A172 (cell line): Measurements from ENCODE around the gene ITM2C. TPM values are rescaled to one million over a fixed set of nuclear protein-coding genes. Genes with fewer than 3 reads are reported as not detected.

Experiments used
- DNase-seq: peaks from one replicate; pipeline ENCODE4 v3.0.0-alpha.2; 2015; ENCODE audit warnings: low spot score
- total RNA-seq: library from RNA; depleted of rRNA; stranded (reverse); fragments of >200 nt; shearing (Covaris generic); gene quantifications from 2 replicates; pipeline ENCODE4 v1.2.3, GENCODE V29; 2014

The ITM2C gene
- total RNA-seq, 1 experiment from 2014 or later, result 53.4 TPM

DNA sequence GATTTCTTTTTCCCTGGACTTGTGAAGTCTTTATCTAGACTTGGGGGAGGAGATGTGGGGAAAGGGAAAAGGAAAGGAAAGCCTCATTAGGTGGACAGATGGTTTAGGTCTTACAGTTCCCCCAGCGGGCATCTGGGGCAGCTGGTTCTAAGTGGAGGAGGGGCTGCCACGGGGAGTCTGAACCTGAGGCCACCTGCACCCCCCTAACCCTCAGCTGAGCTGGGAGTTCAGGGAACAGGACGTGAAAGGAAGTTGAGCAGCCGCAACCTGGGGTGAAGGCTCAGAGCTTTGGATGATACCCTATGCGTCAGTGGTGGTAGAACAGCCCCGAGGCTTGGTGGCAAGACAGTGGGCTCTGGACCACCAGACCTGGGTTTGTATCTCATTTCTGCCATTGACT, 26.8 kb downstream of the ITM2C start:
- no peak for DNase-seq

GRCh38 chr2:230893338-230893737, 28.6 kb downstream of the ITM2C start:
- DNase-seq, result no peak

DNA sequence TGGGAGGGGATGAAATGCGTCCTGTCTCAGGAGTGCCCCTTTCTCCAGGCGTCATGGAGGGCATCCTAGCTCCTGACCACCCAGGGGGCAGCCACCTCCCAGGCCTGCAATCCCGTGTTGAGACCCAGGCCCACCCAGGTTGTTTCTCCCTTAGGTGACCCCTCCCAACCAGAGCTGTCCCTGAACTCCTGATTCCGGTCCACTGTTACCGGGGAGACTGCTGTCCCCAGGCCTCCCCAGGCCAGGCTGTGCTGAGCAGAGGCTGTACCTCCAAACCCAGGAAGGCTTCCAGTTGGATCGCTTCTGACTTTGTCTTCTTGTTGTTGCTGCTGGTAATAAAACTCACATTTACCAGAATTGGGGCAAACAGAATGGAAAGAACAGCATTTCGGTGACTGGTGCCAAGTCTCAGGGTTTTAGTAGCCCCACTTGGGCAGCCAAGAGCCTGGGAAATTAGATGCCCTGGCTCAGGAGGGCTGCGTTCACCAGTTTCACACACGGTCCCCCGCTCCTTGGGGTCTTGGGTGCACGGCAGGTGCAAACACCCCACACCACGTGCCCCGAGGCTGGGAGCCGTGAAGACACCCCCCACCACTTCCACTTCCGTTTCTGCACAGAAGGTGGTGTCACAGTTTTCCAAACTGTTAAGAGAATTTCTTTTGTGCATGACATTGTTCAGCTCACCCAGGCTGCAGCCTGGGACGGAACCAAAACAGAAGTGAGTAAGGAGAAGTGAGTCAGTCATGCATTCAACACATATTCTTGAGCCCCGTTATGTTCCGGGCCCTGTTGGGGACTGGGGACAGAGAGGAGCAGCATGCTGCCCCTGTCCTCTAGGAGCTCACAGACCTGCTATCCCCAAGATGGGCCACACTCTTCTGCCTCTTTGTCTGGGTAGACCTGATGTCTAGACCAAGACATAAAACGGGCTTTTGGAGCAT, 29.4 kb downstream of the ITM2C start:
- DNase-seq, result no peak

DNA sequence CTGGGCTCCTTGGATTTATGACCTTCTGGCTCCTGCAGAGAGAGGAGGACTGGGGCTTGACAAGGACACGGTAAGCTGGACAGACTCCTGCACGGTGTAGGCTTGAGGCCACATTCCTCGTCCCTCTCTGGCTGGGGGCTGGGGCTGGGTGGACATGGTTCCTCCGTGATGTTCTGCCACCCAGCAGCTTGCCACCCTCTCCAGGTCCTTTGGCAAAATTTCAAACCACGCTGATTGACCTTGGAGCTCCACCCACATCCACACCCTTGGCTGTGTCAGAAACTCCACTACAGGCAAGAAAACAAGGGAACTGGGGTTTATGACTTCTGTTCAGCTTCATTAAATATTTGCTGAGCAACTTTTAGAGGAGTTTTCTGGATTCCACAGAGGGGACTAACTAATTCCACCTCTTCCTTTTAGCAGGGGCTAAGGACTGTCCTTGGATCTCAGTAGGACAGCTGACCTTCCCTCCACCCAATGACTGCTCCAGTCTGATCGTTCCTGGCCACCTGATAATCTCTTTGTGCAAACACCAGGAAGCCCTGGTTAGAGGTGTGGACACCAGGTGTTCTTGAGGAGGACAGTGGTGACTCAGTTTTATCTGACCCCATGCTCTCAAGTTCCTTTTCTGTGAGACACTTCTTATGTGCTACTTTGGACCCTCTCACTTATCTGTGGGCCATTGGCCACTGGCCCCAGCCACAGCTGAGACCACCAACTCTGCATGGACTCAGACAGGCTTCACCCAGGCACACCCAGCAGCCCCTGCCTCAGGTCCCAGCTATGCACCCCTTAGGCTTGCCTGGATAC, 31.0 kb downstream of the ITM2C start:
- DNase-seq, result no peak

DNA sequence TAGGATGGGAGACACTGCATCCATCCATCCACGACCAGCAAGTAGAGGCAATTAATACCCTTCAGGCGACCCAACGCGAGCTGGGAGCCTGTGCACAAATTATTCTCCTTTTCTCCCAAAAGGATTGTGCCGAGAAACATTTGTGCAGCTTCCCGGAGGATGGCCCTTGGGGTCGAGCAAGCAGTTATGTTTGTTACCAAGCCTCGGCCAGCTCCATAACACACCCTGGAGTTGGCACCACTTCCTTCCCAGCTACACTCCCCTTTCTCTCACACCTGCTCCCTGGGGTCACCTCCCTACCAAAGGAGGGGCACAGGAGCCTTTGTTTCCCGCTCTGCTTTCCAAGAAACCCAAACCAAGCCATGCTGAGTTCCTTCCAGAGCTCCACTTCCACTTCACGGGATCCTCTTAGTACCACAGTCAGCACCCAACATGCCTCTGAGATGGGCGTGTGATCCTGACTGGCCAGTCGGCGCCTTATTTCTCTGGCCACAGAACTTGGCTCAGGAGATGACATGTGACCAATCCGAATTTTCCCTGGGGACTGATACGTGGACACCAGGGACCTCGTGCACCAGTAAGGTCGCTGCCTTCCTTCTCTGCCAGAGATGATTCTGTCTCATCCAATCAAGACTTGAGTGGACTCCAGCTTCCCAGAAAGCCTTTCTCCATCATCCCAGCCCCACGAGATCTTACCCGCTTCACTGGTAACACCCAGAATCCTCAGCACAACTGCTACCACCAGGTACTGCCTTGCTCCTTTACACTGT, 31.8 kb downstream of the ITM2C start:
- DNase-seq, result no peak

DNA sequence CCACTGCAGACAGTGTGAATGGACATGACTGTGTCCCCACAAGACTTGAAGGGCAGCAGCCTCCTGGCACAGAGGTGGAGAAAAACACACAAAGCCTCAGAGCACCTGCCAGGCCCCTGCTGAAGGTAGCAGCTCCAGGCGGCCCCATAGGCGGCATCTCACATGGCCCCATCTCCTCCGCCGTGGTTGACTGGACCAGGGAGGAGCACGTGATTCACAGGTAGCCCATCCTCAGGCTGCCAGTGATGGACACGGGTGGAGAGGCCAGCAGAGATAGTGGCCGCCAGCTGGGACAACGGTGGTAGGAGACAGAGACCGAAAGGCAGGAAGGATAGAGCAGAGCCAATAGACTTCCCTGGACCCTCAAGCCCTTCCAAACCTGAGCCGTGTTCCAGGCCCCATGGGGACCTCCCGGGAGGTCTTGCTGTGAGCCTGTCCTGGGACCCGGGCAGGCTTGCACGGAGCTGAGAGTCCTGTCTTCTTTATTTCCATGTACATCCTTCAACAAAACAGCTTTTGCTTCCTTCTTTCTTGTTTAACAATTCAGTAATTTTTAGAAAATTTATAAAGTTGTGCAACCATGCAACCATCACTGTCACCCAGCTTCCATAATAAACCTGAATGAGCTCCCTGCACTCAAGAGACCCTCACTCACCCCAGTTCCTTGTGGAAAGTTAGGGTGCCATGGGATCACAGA, 33.4 kb downstream of the ITM2C start:
- DNase-seq, result no peak

DNA sequence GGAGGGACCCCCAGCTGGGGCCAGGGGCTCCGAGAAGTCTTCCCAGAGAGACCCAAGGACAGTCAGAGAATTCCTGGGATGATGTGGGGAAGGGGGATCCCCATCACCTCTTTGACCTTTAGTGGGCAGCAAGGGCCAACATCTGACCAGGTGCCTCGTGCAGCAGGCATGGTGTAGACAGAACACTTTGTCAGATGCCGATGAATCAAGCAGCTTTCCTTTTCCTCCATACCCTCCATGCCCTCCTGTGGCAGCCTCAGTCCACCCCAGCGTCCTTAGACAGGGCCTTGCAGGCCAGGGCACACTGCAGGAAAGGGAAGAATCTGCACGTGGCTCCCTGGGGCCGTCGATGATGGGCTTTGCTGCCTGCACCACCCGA, 34.0 kb downstream of the ITM2C start:
- no peak for DNase-seq

DNA sequence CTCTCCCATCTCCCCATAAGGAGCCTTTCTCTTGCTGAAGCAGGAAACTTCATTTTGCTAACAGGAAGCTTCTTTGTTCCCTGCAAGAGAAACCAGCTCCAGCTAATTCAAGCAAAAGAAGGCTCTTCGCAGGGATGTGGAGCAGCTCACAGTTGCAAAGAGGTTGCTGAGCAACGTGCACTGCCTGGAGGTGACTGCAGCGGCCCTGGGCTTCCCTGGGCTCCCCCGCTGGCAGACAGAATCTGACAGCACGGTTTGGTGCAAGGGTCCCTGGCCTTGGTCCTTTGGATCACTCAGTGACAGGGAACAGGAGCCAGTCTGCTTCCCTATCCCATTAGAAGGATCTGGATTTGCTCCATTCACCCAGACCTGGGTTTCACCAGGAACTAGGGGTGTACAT, 34.5 kb downstream of the ITM2C start:
- no peak for DNase-seq

DNA sequence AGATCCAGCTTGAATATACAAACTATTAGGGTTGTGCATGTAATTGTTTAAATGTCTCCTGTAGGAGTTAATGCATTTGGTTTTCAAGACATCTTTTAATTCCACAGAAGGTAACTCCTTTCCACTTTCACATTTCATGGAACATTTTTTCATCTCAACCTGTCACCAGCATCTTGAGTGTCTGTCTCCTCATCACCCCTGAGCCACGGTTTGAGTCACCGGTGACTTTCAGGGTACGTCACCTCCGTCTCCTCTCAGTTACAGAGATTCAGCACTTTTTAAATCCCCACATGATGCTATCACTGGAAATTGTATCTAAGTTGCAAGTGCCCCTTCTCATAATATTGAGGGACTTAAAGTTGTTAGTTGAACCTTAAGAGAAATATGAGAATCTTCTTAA, 35.0 kb downstream of the ITM2C start:
- DNase-seq, result no peak

DNA sequence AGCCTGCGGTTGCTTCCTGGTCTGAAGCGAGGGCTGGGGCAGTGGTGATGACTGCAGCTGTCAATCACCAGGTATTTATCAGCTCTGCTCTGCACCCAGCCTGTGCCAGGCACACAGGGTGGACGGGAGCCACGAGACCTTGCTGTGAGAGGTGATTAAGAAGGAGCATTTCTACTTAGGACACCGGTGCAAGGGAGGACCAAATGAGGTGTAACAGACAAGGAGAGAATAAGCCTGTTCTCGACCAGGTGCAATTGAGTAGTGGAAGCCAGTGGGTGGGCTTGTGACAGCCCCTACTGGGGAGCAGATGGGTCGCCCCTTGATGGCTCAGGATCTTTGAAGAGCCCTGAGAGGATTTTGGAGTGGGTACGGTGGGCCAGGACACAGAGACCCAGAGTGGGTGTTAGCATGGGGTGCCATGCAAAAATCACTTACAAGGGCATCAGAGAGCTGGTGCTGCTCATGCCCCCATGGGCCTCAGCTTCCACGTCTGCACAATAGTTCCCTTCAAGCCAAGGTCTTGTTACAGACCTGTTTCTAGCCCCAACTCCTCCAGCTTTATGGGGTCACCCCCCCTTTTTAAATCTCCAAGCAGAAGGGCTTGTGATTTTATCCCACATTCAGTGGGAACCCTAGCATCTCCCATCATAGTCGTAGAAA, 35.7 kb downstream of the ITM2C start:
- no peak for DNase-seq

GRCh38 chr2:230901006-230901405, 36.3 kb downstream of the ITM2C start:
- DNase-seq, result no peak

DNA sequence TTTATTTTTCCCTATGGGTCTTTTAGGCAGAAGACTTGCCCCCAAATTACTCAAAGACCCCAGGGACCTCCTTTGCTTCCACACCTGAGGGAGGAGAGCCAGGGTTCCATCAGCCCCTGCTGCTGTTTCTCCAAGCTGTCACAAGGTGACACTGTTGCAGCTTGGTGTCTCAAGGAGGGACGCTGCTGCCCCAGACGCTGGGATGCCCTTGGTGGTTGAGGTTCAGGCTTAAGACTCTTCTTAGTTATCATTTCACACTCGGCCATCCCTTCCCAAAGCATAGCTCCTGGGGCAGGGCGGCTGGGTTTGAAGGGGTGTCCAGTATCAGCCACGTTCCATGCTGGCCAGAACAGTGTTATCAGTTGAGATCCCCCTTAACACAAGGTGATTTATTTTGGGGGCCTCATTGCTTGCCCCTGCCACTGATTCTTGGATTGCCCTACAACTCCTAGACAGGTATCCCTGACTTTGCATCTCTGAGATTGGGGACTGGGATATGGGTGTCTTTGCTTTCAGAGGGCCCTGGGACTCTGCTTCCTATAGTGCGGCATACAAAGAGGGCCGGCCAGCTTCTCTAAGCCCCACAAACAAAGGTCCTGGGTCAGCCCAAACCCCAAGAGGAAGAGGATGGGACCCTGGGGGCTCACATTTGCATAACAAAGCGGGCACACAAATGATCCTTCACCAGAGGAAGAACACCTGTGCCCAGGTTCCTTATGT, 37.6 kb downstream of the ITM2C start:
- DNase-seq, result peak; percentile 70

DNA sequence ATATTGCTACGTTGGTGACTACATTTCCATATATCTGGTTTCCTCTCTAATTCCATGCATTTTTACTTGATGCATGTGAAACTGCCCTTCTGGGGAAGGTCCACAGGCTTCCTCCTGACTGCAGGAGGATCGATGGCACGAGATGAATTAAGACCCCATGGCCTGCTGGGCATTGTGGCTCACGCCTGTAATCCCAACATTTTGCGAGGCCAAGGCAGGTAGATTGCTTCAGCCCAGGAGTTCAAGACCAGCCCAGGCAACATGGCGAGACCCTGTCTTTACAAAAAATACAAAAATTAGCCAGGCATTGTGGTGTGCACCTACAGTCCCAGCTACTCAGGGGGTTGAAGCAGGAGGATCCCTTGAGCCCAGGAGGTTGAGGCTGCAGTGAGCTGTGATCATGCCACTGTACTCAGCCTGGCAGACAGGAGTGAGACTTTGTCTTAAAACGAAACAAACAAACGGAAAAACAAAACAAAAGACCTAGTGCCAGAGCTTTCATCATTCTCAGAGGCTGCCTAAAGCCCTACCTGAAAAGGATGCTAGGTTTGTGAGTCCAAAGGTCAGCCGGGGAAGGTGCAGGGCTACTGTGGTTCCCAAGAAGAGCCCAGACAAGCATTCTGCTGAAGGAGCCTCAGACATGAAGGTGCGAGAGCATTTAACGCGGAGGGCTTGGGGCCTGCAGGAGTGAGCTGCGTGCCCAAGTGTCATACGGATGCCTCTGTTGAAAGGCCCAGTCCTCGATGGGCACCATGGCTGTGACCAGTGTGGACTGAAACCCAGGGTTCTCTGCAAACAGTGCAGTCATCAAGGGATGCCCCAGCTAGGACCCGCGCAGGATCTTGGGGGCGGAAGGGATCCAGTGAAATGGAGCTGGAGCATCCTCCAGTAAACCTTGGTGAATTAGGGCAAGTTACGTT, 38.7 kb downstream of the ITM2C start:
- no peak for DNase-seq

DNA sequence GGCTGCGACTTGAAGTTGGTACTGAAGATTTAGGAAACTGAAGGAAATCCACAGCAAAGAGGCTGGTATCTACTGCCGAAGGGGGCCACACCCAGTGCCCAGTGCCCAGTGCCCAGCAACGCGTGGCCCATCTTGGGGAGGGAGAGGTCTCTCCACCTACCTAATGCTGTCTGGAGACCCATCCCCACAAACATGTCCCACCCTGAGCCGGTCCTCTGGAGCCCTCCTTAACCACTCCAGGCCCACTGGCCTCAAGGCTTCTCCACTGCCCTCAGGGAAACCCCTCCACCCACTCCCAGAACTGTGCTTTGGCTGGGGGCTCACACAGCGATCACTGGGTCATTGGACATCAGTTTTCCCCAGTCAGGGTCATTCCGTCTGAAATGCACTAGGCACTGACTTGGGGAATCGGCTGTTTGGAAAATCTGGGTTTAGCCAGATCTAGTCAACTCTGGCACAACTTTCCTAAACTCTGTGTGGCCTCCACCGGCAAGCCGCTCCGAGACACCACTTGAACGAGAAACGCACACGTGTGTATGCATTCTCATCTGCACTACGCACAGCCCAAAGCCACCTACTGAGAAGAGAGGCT, 40.2 kb downstream of the ITM2C start:
- DNase-seq, result no peak

DNA sequence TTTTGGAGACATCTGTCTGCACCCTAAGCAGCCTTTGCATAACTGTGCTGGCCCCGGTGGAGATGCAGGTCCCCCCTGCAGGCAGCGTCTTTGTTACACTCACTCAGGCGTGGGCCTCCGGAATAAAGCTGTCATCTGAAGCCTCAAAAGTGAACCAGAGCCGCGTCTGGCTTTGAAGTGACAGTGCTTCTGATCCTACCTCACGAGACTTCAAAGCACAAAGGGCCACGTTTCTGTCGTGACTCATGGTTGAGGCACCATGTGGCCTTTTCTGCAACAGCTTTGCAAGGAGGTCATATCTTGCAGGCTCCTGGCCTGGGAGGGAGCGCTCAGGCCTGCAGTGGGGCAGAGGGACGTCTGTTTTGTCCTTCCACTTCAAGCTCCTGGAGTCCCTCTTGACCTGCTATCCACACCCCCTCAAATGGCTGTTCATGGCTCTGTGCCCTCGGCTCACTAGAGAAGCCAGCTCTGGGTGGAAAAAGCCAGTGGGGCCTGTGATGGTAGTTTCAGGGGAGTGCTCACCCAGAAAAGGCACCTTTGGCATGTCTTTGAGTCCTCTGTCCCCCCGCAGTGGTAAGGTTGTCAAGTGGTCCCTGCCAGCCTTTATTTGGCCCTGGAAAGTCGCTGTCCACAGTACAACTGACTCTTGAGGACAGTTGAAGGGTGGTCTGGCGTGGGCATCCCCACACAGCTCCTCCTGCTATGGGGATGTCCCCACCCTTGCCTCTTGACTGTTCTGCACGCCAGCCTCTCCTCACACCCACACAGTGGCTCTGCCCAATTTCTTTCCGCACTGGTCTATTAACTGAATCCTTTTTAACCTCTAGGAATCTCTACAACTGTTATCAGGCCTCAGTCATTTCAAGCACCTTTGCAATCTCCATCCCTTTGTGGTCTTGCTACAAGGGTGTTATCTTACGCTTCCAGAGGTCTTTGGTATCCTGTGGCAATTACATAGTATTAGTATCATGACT, 41.0 kb downstream of the ITM2C start:
- DNase-seq, result no peak

DNA sequence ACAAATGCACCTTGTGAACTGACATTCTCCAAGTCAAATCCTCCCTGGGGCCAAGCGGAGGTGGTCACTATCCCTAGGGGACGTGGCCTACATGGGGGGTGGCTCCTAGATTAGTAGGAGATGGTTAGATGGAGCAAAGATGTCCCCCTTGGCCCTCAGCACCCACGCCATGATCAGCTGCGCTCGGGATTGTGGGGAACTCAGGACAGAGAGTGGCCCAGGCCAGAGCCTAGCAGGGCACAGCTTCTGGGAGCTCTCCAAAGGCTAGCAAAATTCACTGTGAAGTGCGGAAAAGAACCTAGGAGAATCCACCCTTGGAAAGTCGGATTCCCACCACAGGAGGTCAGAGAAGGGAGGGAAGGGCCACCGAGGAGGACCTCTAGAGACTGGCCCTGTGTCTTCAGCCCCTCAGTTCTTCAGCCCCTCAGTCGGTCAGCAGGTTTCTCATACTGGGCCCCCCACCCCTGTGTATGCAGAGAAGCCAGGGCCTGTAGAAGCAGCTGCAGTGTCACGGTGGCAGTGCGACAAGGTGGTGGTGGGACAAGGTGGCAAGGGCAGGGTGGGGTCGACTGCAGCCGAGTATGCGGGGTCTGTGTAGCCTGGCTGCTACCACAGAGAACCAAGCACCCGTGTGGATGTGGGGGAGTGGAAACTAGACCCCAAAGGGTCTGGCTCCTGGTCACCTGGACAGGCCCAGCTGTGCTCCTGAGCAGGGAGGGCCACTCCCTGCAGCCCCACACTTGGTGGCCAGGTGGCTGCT, 41.9 kb downstream of the ITM2C start:
- no peak for DNase-seq
